Fibroblast of lung (primary cell): ENCODE data around the gene SLC22A23. TPM values are rescaled to one million over a fixed set of nuclear protein-coding genes. Genes with fewer than 3 reads are reported as not detected.

Source experiments
- DNase-seq, 2 donors: peaks; one replicate each; pipeline versions ENCODE4 v3.0.0 to v3.0.0-alpha.2; 2010; ENCODE audit warnings: low read depth in 2 of 2
- H2AFZ ChIP-seq: 2 replicates; pipeline ENCODE4 v1.5.1; 2012; ENCODE audit warnings: low read length, control low read depth, inconsistent platforms
- H3K27ac ChIP-seq: 2 replicates; pipeline ENCODE4 v1.5.1; 2011; ENCODE audit warnings: low read length, control low read depth; ENCODE audit not compliant: insufficient read depth
- H3K27me3 ChIP-seq: 2 replicates; pipeline ENCODE4 v1.5.1; 2011; ENCODE audit warnings: mild to moderate bottlenecking, low read length; ENCODE audit not compliant: control insufficient read depth, insufficient read depth
- H3K36me3 ChIP-seq: 2 replicates; pipeline ENCODE4 v1.5.1; 2011; ENCODE audit warnings: low read length; ENCODE audit not compliant: control insufficient read depth, insufficient read depth
- H3K4me1 ChIP-seq: 2 replicates; pipeline ENCODE4 v1.5.1; 2011; ENCODE audit warnings: low read length; ENCODE audit not compliant: control insufficient read depth, insufficient read depth; ENCODE audit errors: extremely low read depth
- H3K4me2 ChIP-seq: 2 replicates; pipeline ENCODE4 v1.5.1; 2011; ENCODE audit warnings: low read length, control low read depth; ENCODE audit not compliant: insufficient read depth; ENCODE audit errors: extremely low read depth
- H3K4me3 ChIP-seq, 4 experiments: fragments of 200-600 bp in 1 of 4; sonication (generic) in 1 of 4; replicated peaks in 1 of 4; 2 replicates each; pipeline ENCODE4 v1.5.1; 2011 to 2016; ENCODE audit warnings: low read length in 4 of 4, low read depth in 3 of 4, mild to moderate bottlenecking in 3 of 4, control low read depth in 2 of 4, inconsistent platforms in 1 of 4, mixed read lengths in 1 of 4; ENCODE audit not compliant: insufficient read depth in 1 of 4; ENCODE audit errors: control extremely low read depth in 1 of 4
- H3K79me2 ChIP-seq: 2 replicates; pipeline ENCODE4 v1.5.1; 2012; ENCODE audit warnings: mild to moderate bottlenecking, low read length, inconsistent platforms; ENCODE audit not compliant: control insufficient read depth, insufficient read depth
- H3K9ac ChIP-seq: 2 replicates; pipeline ENCODE4 v1.5.1; 2011; ENCODE audit warnings: mild to moderate bottlenecking, low read length, control low read depth; ENCODE audit not compliant: insufficient read depth
- H3K9me3 ChIP-seq: 2 replicates; pipeline ENCODE4 v1.5.1; 2012; ENCODE audit warnings: low read depth, low read length; ENCODE audit not compliant: control insufficient read depth, insufficient read depth
- H4K20me1 ChIP-seq: 2 replicates; pipeline ENCODE4 v1.5.1; 2011; ENCODE audit warnings: low read length; ENCODE audit not compliant: control insufficient read depth, insufficient read depth; ENCODE audit errors: extremely low read depth
- EZH2 ChIP-seq: IDR thresholded peaks from 2 replicates; pipeline ENCODE4 v1.5.1; 2012; ENCODE audit warnings: low read length, control low read depth, mild to moderate bottlenecking; ENCODE audit errors: missing control alignments
- polyA plus RNA-seq, 2 donors: library from polyadenylated mRNA; depleted of rRNA in 1 of 2; stranded (reverse) in 1 of 2; unstranded in 1 of 2; fragments of >200 nt; gene quantifications; 2 replicates each; pipeline ENCODE4 v1.2.1, GENCODE V29; 2011 to 2012; ENCODE audit warnings: missing spikeins in 1 of 2
- total RNA-seq: library from RNA; depleted of rRNA; stranded (reverse); fragments of >200 nt; gene quantifications from 2 replicates; pipeline ENCODE4 v1.2.1, GENCODE V29; 2014
- TF ChIP-seq, protein P1 (sequence below), 2 donors: IDR thresholded peaks in 1 of 2; conservative IDR thresholded peaks in 1 of 2; 1 replicate in 1 of 2; 2 replicates in 1 of 2; pipeline ENCODE4 v1.5.1; 2011 to 2012; ENCODE audit warnings: low read length in 2 of 2, control low read depth in 1 of 2, inconsistent platforms in 1 of 2, low read depth in 1 of 2, mild to moderate bottlenecking in 1 of 2

Gene SLC22A23
- total and polyA plus RNA-seq, 2 donors (not counting 1 experiment from before 2014, with no cell fraction given) = 0.37 to 3.0 TPM

DNA sequence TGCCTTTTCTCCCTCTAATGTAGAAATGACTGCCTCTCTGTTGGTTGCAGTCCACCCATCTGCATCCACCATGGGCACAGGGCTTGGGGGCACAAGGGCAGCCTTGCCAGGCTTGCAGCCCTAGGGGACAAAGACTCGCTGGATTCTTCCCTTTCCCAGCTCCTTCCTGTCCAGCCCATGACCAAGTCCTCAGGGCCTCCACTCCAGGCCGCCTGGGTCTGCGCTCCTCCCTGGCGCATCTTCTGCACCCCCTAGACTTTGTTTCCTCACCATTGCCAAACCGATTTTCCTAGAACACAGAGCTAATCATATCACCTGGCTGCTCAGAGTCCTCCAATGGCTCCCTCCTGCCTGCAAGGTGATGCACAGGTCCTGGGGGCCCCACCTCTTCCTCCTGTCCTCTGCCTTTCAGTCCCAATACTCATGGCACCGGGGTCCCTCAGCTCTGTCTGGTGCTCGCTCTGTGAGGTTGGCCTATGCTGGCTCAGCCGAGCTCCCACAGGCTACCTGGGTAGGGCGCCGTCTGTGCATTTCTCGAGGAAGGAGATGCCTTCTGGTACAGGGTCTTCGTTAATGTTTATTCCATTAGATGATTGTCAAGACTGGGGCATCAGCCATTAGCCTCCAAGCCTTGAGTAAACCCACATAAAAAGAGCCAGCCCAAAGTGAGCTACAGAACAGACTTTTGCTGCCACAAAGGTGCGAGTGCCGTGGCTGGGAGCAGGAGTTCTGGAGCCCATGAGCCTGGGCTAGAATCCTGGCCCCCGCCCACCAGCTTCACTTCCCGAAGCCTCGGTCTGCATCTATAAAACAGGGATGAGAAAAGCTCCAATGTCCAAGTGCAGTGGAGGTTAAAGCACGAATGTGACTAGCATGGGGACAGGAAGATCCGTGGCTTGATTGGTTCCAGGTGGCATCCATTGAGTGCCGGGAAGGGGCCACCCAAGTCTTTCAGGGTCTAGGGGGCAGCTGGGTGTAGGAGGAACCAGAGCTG, 180.4 kb downstream of the SLC22A23 start:
- Histone ChIP-seq H3K27ac (no peak overlapping the region), H3K9ac (no peak overlapping the region), H3K36me3 (no peaks in the 10 kb centered on the region), H3K4me3 (no peak overlapping the region), H3K79me2 (no peaks in the 10 kb centered on the region), H4K20me1 (no peaks in the 10 kb centered on the region), H3K27me3 (no peaks in the 10 kb centered on the region), H3K4me2 (no peak overlapping the region), H3K9me3 (no peaks in the 10 kb centered on the region), H2AFZ (no peak overlapping the region), H3K4me1 (peaks cover under 1% of the 10 kb centered on the region)
- no peak for DNase-seq
- TF ChIP-seq EZH2 = no peak
- TF ChIP-seq, protein P1, sequence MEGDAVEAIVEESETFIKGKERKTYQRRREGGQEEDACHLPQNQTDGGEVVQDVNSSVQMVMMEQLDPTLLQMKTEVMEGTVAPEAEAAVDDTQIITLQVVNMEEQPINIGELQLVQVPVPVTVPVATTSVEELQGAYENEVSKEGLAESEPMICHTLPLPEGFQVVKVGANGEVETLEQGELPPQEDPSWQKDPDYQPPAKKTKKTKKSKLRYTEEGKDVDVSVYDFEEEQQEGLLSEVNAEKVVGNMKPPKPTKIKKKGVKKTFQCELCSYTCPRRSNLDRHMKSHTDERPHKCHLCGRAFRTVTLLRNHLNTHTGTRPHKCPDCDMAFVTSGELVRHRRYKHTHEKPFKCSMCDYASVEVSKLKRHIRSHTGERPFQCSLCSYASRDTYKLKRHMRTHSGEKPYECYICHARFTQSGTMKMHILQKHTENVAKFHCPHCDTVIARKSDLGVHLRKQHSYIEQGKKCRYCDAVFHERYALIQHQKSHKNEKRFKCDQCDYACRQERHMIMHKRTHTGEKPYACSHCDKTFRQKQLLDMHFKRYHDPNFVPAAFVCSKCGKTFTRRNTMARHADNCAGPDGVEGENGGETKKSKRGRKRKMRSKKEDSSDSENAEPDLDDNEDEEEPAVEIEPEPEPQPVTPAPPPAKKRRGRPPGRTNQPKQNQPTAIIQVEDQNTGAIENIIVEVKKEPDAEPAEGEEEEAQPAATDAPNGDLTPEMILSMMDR (conservative IDR thresholded peaks at IDR 0.05 in 1 of 2, IDR thresholded peaks at IDR 0.05 in 1 of 2; ENCODE audit: low read depth in 1 of 2, low read length in 2 of 2) = no peak

DNA sequence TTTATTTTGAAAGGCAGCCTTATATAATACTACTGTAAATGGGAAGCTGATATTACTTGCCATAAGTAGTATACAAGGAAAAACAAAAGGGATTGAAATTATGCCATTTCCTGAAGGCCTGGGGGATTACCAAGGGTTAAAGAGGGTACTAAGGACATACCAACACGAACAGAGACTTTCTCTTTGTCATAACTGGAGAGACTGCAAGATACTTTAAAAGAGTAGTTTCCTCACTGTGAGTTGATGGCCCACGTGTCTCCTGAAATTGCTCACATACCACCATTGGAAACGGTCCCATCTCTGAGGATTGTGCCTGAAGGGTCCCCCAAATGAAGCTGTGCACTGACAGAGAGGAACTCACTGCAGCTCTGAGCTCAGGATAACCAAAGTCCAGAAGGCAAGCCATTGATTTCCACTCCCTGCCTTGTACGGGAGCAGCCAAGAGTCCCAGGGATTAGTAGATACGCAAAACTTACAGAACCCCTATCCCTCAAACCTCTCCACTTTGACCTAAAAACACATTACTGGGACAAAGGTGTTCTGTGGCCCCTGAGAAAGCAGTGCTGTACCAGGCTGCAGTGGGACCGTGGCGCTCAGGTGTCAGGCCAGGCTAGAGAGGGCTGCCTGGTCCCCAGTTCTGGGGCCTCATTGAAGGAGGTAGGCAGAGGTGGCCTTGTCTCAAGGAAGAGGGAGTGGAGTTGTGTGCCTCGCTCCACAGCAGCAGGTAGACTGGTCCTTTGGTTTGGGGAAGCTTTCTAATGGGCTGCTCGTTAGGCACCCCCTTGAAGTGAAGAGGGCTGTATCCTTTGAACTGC, 182.9 kb downstream of the SLC22A23 start:
- no peaks in the 10 kb centered on the region for H3K9me3 ChIP-seq
- peaks cover 5% of the 10 kb centered on the region for H3K36me3 ChIP-seq
- no peak overlapping the region for H3K9ac ChIP-seq
- H3K27me3 ChIP-seq = no peaks in the 10 kb centered on the region
- H3K27ac ChIP-seq = no peak overlapping the region
- H3K4me1 ChIP-seq = no peaks in the 10 kb centered on the region
- no peak for TF ChIP-seq EZH2
- TF ChIP-seq, protein P1 (conservative IDR thresholded peaks at IDR 0.05 in 1 of 2, IDR thresholded peaks at IDR 0.05 in 1 of 2; ENCODE audit: low read depth in 1 of 2, low read length in 2 of 2) = no peak
- H4K20me1 ChIP-seq = no peaks in the 10 kb centered on the region
- H3K79me2 ChIP-seq = no peaks in the 10 kb centered on the region
- no peak for DNase-seq
- no peak overlapping the region for H3K4me3 ChIP-seq
- H3K4me2 ChIP-seq = no peak overlapping the region
- no peak overlapping the region for H2AFZ ChIP-seq

DNA sequence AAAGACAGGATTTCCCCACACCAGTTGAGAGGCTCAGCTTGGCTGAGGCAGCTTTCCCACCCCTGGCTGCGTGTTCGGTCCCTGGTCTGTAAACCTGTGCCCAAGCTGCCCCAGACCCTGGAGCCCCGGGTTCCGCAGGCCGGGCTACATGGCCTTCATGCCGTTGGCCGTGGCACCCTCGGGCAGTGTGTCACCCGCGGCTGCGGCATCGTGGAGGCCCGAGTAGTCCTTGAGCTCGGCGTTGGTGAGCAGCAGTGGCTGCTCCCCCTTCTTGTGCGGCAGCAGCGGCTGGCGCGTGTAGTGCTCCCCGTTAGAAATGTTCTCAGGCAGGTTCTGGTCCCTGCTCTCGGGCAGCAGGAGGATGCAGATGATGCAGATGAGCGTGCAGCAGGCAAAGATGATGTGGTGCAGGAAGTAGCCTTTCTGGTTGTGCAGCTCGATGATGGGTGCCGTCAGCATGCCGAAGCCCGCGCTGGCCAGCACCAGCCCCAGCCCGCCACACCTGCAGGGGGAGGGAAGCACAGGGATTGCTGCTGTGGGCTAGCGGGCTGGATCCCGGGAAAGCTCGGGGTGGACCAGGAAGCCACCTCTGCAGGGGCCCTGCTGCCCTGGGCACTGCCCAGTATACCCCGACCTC, 183.8 kb downstream of the SLC22A23 start:
- DNase-seq = no peak
- Histone ChIP-seq H3K4me2 (no peak overlapping the region), H3K36me3 (peaks cover 5% of the 10 kb centered on the region), H3K79me2 (no peaks in the 10 kb centered on the region), H3K9ac (no peak overlapping the region), H3K27me3 (no peaks in the 10 kb centered on the region), H3K9me3 (no peaks in the 10 kb centered on the region), H3K27ac (no peak overlapping the region), H3K4me3 (no peak overlapping the region), H3K4me1 (no peaks in the 10 kb centered on the region), H4K20me1 (no peaks in the 10 kb centered on the region), H2AFZ (no peak overlapping the region)
- TF ChIP-seq, protein P1 (conservative IDR thresholded peaks at IDR 0.05 in 1 of 2, IDR thresholded peaks at IDR 0.05 in 1 of 2; ENCODE audit: low read depth in 1 of 2, low read length in 2 of 2) = no peak
- no peak for TF ChIP-seq EZH2
